K562 (cell line): ENCODE measurements around the gene AHNAK. TPM values are rescaled to one million over a fixed set of nuclear protein-coding genes. Genes with fewer than 3 reads are reported as not detected.
A peak's percentile ranks its signal among the peaks of the same experiment; 100 is the strongest.

ENCODE experiments used
- BMI1 ChIP-seq: fragments of 150-350 bp; IDR thresholded peaks from 2 replicates; pipeline ENCODE4 v1.6.1; 2014; ENCODE audit warnings: low read length
- BRD9 ChIP-seq: fragments of 450-650 bp; IDR thresholded peaks from 2 replicates; pipeline ENCODE4 v1.6.1; 2018; ENCODE audit warnings: low read depth; ENCODE audit not compliant: partially characterized antibody
- HIVEP1 ChIP-seq: fragments of 250-450 bp; sonication (Bioruptor Pico); IDR thresholded peaks from 2 replicates; pipeline ENCODE4 v1.4.0; 2020; ENCODE audit warnings: mild to moderate bottlenecking
- HMG20A ChIP-seq: fragments of 450-650 bp; formaldehyde crosslinking; conservative IDR thresholded peaks from 2 replicates; pipeline ENCODE4 v1.4.0; 2020; ENCODE audit warnings: mild to moderate bottlenecking, mixed read lengths
- HNRNPH1 ChIP-seq: fragments of 200-400 bp; formaldehyde crosslinking; optimal IDR thresholded peaks from 2 replicates; pipeline ENCODE3; 2017; ENCODE audit warnings: low read depth, mild to moderate bottlenecking, low read length, moderate library complexity
- HNRNPL ChIP-seq: fragments of 200-400 bp; formaldehyde crosslinking; IDR thresholded peaks from 2 replicates; pipeline ENCODE4 v1.6.1; 2017; ENCODE audit warnings: low read depth, mild to moderate bottlenecking, low read length
- HNRNPLL ChIP-seq: fragments of 200-400 bp; formaldehyde crosslinking; IDR thresholded peaks from 2 replicates; pipeline ENCODE4 v1.6.1; 2017; ENCODE audit warnings: low read length, low read depth, mild to moderate bottlenecking; ENCODE audit not compliant: poor library complexity, severe bottlenecking
- HSF4 ChIP-seq: fragments of 250-450 bp; sonication (Bioruptor Pico); IDR thresholded peaks from 2 replicates; pipeline ENCODE4 v2.1.2; 2022; ENCODE audit warnings: mild to moderate bottlenecking, moderate library complexity, borderline replicate concordance
- NFYB ChIP-seq: IDR thresholded peaks from 2 replicates; pipeline ENCODE4 v1.6.1; 2011; ENCODE audit warnings: mild to moderate bottlenecking, moderate library complexity; ENCODE audit not compliant: insufficient read length; ENCODE audit errors: extremely low read depth
- NR0B1 ChIP-seq: fragments of 450-650 bp; IDR thresholded peaks from one replicate; pipeline ENCODE4 v1.6.1; 2018; ENCODE audit warnings: mild to moderate bottlenecking, moderate library complexity; ENCODE audit not compliant: partially characterized antibody
- OTX1 ChIP-seq: fragments of 450-650 bp; formaldehyde crosslinking; IDR thresholded peaks from 2 replicates; pipeline ENCODE4 v1.4.0; 2022; ENCODE audit warnings: mild to moderate bottlenecking
- SMARCE1 ChIP-seq: fragments of 450-650 bp; IDR thresholded peaks from 2 replicates; pipeline ENCODE4 v1.7.1; 2016; ENCODE audit warnings: mild to moderate bottlenecking
- SOX6 ChIP-seq: fragments of 450-650 bp; IDR thresholded peaks from 2 replicates; pipeline ENCODE4 v1.6.1; 2014; ENCODE audit warnings: mild to moderate bottlenecking
- TBP ChIP-seq: optimal IDR thresholded peaks from 2 replicates; pipeline ENCODE3; 2011; ENCODE audit warnings: low read depth, low read length, improper control_type of control experiment
- THAP12 ChIP-seq: fragments of 250-450 bp; sonication (Bioruptor Pico); IDR thresholded peaks from 2 replicates; pipeline ENCODE4 v1.9.0; 2021; ENCODE audit warnings: mild to moderate bottlenecking, inconsistent platforms
- U2AF1 ChIP-seq: fragments of 200-400 bp; formaldehyde crosslinking; optimal IDR thresholded peaks from 2 replicates; pipeline ENCODE3; 2017; ENCODE audit warnings: mild to moderate bottlenecking, low read depth, low read length, moderate library complexity
- XRCC4 ChIP-seq: IDR thresholded peaks from one replicate; pipeline ENCODE4 v1.6.1; 2011; ENCODE audit not compliant: insufficient read depth, insufficient read length; ENCODE audit errors: extremely low read depth
- ZNF165 ChIP-seq: fragments of 250-450 bp; sonication (Bioruptor Pico); IDR thresholded peaks from 2 replicates; pipeline ENCODE4 v1.4.0; 2020; ENCODE audit warnings: borderline replicate concordance
- ZNF23 ChIP-seq: fragments of 250-450 bp; sonication (Bioruptor Pico); IDR thresholded peaks from 2 replicates; pipeline ENCODE4 v1.4.0; 2020; ENCODE audit warnings: mild to moderate bottlenecking
- ZNF398 ChIP-seq: fragments of 250-450 bp; sonication (Bioruptor Pico); IDR thresholded peaks from 2 replicates; pipeline ENCODE4 v1.8.0; 2021; ENCODE audit warnings: moderate library complexity, mild to moderate bottlenecking, inconsistent platforms
- ZNF41 ChIP-seq: fragments of 250-450 bp; sonication (Bioruptor Pico); conservative IDR thresholded peaks from 2 replicates; pipeline ENCODE4 v1.4.0; 2020; ENCODE audit warnings: mild to moderate bottlenecking
- ZNF436 ChIP-seq: fragments of 250-450, 450-650 bp; sonication (Bioruptor Pico); formaldehyde crosslinking; IDR thresholded peaks from 2 replicates; pipeline ENCODE4 v1.7.0; 2020; ENCODE audit warnings: mild to moderate bottlenecking
- ZNF707 ChIP-seq: fragments of 250-450 bp; sonication (Bioruptor Pico); conservative IDR thresholded peaks from 2 replicates; pipeline ENCODE4 v1.8.0; 2022; ENCODE audit warnings: inconsistent platforms, mild to moderate bottlenecking, moderate library complexity
- ZNF766 ChIP-seq: fragments of 200-800 bp; sonication (Bioruptor generic); conservative IDR thresholded peaks from 2 replicates; pipeline ENCODE4 v1.6.1; 2016; ENCODE audit warnings: missing genetic modification characterization, missing compliant biosample characterization
- polyA plus RNA-seq, 8 experiments: library from polyadenylated mRNA; depleted of rRNA in 4 of 8; stranded (reverse) in 5 of 8; unstranded in 3 of 8; fragments of >200 nt; fragmentation: Nextera tagmentation in 2 of 8; fragmentation: Illumina TruSeq in 1 of 8; extraction: Ambion mirVana in 2 of 8; extraction: Trizol in 1 of 8; gene quantifications; 2 replicates each; pipeline versions ENCODE4 v1.2.1 to v1.2.3, GENCODE V29; 2011 to 2014; ENCODE audit warnings: inconsistent platforms in 1 of 8, missing spikeins in 1 of 8
- total RNA-seq, 7 experiments: library from RNA; depleted of rRNA in 6 of 7; stranded (reverse); fragments of >200 nt in 6 of 7; fragmentation: Illumina TruSeq in 2 of 7; extraction: Trizol in 2 of 7; gene quantifications; 2 replicates each; pipeline versions ENCODE4 v1.2.1 to v1.2.3, GENCODE V29; 2011 to 2021; ENCODE audit warnings: low replicate concordance in 1 of 7

Gene AHNAK
- total and polyA plus RNA-seq, 9 of the 15 experiments (the other 6 are each of a cell fraction or from before 2014, with no cell fraction given): 1.5 to 89.7 (median 45.0) TPM

GRCh38 chr11:62428871-62429560, 117.6 kb downstream of the AHNAK start (continued):
- peak; percentile 16 for TF ChIP-seq NFYB
- no peak for TF ChIP-seq ZNF707 (CRISPR knock-in tag)
- no peak for TF ChIP-seq THAP12
- TF ChIP-seq U2AF1: no peak
- no peak for TF ChIP-seq BRD9
- no peak for TF ChIP-seq ZNF436 (CRISPR knock-in tag)
- no peak for TF ChIP-seq HMG20A (CRISPR knock-in tag)
- TF ChIP-seq ZNF398 (CRISPR knock-in tag): no peak
- 0 out of 2 replicates have a peak, but pooled peaks have one; percentile 14 for TF ChIP-seq ZNF23 (CRISPR knock-in tag)
- TF ChIP-seq ZNF766: peak; percentile 72; the same call in 1 of the 2 replicates
- 0 out of 2 replicates have a peak, but pooled peaks have one; percentile 63 for TF ChIP-seq ZNF165 (CRISPR knock-in tag)
- TF ChIP-seq OTX1: no peak
- no peak for TF ChIP-seq SMARCE1
- TF ChIP-seq TBP: no peak
- TF ChIP-seq SOX6: peak; percentile 21; the same call in 1 of the 2 replicates
- TF ChIP-seq BMI1: no peak
- TF ChIP-seq HIVEP1 (CRISPR knock-in tag): peak; percentile 88
- no peak for TF ChIP-seq NR0B1
- no peak for TF ChIP-seq HNRNPH1
- no peak for TF ChIP-seq XRCC4
- TF ChIP-seq HNRNPL: no peak
- no peak for TF ChIP-seq HNRNPLL
- no peak for TF ChIP-seq HSF4 (CRISPR knock-in tag)
- TF ChIP-seq ZNF41 (CRISPR knock-in tag): peak; percentile 49; the same call in 1 of the 2 replicates
